HG03066 (cell line): ENCODE results near the gene RFX8.
"Not testable (repeated sequence)": the region's sequence is repeated elsewhere in the genome, so short reads cannot be mapped to it uniquely, and the experiment has no call there.

Experiments used
- ATAC-seq: cut with Tn5 transposase; IDR thresholded peaks from one replicate; pipeline ENCODE4 v1.9.1; 2021; ENCODE audit warnings: low read depth; ENCODE audit not compliant: unreplicated experiment

The RFX8 gene

DNA sequence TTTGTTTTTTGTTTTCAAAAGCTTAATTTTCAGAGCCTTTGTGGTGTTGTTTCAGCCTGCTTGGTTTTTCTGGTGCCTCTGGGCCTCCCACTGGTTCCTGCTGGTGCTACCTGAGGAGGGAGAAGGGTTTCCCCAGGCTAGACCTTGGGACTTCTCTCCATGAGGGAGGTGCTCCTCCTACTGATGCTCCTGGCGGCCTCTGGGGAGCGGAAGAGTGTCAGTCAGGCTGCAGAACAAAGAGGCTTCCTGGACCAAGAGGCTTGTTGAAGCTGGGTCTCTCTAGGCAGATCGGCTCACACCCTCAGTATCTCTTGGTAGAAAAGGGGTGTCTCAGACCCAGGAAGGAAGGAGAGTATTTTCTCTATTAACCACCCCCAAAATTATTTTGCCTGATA lies 32.2 kb downstream of the RFX8 start:
- no peak for ATAC-seq

DNA sequence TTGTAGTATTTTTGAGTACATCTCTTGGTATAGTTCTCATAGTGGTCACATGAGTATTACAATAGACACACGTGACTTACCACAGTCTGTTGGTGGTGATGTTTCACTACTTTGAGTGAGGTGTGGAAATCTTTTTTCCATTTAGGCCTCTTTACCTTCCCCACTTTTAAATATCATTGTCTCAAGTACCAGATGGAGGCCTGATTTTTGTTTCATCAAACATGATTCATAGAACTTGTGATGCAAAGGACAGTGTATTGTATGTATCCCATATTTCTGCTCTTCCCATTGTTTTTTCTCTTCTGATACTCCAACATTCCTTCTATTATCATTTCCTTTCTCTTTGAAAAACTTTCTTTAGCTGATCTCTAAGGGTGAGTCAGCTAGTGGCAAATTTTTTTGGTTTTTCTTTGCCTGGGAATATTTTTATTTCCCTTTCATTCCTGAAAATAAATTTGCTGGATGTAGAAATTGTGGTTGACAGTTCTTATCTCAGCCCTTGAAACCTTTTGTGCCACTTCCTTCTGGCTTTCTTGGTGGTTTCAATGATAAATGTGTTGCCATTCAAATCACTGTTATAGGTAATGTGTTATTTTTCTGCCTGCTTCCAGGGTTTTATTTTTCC lies 32.8 kb downstream of the RFX8 start:
- ATAC-seq = no peak

GRCh38 chr2:101440127-101440738 lies 34.7 kb downstream of the RFX8 start:
- ATAC-seq = no peak

DNA sequence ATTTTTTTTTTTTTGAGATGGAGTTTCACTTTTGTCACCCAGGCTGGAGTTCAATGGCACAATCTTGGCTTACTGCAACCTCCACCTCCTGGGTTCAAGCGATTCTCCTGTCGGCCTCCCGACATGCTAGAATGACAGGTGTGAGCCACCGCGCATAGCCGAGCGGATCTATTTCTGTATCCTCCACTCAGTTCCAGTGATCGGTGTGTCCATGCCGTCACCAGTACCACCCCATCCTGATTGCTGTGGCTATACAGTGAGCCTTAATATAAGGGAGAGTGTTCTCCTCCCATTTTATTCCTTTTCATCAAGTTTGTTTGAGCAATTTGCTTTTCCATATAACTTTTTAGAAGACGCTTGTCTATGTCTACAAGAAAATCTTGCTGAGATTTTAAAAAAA lies 35.2 kb downstream of the RFX8 start:
- no peak for ATAC-seq

DNA sequence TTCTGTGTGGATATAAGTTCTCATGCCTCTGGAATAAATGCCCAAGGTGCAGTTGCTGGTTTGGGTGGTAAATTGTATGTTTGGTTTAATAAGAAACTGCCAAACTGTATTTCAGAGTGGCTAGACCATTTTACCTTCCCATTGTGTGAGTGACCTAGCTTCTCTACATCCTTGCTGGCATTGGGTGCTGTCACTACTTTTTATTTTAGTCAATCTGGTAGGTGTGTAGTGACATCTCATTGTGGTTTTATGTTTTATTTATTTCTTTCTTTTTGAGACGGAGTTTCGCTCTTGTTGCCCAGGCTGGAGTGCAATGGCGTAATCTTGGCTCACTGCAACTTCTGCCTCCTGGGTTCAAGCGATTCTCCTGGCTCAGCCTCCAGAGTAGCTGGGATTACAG lies 36.4 kb downstream of the RFX8 start:
- ATAC-seq = not testable (repeated sequence)

DNA sequence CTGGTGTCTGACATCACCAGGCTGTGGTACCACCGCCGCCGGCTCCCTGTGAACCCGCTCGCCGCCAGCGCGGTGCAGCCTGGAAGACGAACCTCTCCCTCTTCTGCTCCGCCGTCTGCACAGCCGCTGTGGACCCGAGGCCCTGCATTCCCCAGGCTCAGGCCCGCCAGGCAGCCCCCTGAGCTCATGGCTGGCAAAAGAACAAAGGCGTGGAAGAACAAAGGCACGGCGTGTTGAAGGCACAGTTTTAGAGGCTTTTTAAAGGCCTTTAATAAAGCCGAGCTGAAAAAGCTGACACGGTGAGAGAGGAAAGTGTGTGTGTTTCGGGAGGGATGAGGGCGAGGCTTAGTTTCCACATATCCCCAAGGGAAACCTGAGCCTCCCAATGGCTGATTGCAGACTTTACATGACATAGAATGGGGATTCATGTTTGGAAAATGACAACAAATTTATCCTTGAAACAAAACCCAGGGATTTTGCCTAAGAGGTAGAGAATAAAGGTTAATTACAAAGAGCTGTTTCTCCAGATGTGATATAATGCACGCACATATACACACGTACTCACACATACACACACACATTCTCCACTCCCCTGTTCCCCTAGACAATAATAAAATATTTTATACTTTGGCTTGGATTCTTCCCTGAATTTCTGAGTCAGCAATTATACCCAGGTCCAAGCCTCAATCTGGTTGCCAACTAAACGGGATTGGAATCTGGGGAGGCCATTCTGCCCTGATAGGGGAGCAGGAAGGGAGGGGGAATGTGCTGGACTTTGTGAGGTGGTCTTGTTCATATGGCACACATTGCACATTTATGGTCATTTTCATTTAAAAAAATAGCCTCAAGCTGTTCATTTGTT lies 39.7 kb downstream of the RFX8 start:
- ATAC-seq = no peak

DNA sequence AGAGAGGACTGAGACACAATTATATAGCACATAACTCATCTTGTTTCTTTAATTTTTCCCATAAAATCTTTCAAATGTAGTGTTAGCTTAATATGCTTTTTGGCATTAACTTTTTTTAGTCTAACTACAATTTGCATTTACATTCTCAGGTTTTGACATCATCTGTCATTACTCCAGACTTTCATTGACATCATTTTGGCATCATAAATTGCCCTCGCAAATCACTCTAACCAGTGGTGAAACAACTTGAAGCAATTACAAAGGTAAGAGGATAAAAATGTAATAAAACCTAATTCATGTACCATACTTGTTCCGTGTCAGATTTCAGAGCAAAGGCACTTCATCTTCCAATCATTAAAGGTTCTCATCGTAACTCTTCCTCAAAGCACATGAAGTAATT lies 41.4 kb downstream of the RFX8 start:
- ATAC-seq = no peak

DNA sequence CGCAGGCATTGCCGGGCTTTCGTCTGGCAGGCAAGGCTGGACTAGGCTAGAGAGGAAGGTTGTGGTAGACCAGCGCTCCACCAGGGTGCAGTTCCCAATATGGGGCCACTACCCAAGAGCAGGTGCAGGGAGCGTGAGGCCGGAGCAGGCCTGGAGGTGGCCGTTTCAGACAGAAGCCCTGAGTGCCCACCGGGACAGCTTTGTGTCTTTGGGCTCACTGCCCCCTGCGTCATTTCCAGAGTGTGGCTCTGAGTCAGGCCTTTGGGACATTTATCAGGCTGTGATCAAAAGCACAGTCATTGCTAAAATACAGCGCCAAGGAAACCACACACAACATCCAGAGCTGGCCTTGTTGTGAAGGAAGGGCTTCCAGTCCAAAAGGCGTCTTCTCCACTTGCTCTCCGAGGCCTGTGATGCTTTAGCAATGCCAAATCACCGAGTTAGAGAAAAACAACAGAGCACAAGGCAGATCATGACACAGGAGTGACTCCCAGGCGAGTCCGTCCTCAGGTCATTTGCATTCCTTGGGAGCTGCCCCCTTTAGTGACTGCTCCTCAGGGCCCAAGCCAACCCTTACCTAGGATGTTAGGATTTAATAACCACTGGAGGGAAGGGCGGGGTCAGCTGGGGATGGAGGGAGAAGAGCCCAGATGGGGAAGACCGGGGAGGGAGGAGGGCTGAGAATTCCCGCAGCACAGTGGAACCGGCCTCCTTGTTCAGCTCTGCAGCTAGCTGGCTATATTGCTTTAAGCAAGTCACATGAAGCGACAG lies 42.3 kb downstream of the RFX8 start:
- no peak for ATAC-seq

DNA sequence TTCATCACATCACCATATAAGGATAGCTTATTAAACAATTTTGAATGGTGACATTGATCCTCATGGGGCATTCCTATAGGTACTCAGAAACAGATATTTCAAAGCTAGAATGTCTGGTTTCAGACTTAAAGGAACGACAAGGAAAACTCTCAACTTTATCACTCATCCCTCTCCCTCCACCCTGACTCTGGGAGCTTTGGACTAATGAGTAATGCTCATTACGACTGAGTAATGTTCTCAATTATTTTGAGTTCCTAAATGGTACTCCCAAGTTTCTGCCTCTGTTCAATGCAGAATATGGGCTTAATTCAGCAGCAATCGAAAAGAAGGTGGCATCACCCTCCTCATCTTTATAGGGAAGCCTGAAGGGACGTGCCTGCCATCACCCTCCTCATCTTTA lies 43.4 kb downstream of the RFX8 start:
- no peak for ATAC-seq

GRCh38 chr2:101430156-101430555 lies 44.8 kb downstream of the RFX8 start:
- ATAC-seq = no peak

DNA sequence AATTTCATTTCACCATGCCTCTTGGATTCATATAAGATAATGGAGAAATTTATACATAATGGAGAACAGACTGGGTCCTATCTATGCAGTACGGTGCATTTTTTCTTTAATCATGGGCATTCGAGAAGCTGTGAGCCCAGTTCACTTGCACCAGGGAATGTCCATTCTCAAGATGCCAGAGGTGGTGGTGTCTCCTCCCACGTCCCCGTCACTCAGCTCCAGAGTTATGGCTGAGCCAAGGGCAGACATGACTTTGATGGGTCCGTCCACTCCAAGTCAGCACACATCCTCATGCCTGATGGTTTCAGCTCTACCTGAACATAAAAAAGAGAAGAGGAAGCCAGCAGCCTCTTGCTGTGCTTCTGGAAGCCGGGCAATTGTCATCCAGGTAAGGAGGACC lies 45.5 kb downstream of the RFX8 start:
- ATAC-seq = no peak

DNA sequence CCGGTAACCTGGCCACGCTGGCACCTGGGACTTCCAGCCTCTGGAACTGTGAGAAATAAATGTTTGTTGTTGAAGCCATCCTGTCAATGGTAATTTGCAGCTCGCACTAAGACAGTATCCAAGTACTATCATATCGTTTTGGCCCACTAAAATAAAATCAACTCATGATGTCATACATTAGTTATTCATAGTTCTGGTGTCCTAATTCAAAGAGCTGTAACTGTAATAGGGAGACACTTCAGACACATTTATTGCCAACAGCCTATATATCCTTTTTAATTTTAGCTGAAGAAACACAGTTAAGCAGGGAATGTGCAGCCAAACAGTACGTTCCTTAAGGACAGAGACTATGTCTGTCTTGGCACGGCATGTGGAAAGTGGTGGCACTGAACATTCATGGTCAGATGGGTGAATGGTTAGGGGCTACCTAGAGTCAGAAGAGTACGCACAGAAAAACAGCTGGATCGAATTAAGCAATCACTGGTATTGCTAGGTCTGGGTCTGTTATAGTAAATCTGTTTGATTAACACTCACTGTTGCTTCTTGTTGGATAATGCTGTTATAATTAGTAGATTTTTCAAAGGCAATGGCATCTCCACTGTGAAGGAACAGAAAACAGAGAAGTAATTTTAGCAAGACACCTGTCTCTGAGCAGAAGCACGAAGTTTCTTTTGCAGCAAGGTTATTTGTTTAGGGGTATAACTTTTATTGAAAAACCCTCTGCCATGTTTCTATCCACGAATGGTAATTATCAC lies 46.3 kb downstream of the RFX8 start:
- no peak for ATAC-seq

DNA sequence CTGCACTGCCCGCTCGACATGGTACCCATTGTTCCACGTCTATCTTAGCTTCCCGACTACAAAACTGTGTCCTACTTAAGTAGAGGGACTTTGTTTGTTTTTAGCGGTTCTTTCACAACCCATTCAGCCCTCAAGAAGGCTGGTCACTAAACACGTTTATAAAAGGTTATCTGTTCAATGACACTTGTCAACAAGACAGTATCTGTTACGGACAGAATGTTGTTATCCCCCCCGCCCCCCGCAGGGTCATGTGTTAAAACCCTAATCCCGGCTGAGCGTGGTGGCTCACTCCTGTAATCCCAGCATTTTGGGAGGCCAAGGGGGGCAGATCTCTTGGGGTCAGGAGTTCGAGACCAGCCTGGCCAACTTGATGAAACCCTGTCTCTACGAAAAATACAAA lies 47.2 kb downstream of the RFX8 start:
- no peak for ATAC-seq

DNA sequence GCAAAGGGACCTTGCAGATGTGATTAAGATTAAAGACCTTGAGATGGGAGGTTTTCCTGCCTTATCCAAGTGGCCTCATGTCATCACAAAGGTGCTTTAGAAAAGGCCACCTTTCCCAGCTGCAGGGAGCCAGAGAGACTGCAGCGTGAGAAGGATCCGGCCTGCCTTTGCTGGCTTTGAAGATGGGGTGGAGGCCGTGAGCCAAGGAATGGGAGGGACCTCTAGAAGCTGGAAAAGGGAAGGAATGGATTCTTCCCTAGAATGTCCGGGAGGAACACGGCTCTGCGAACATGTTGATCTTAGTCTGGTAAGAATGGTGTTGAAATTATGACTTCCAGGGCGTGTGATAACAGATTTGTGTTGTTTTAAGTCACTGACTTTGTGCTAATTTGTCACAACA lies 47.7 kb downstream of the RFX8 start:
- no peak for ATAC-seq

DNA sequence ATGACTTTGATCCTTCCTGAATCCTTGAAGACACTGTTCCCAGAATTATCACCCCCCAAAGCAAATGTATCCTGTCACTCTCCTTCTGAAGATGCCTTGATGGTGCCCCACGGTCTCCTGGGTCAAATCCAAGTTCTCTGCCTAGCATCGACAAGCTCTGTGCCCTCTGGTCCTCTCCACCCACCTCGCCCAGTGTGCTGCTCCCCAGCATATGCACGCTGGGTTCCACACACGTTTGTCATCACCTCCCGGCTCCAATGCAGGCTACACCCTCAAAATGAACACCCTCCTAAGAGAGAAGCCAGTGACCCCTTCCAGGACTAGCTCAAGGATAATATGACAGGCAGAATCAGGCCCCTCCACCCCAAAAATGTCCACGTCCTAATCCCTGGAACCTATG lies 48.1 kb downstream of the RFX8 start:
- no peak for ATAC-seq

- no peak for ATAC-seq
Measured at GRCh38 chr2:101420623-101421022, 54.3 kb downstream of the RFX8 start.

- no peak for ATAC-seq
Measured at GRCh38 chr2:101419096-101419663, 55.7 kb downstream of the RFX8 start.

GRCh38 chr2:101418460-101419095 lies 56.3 kb downstream of the RFX8 start:
- ATAC-seq = no peak

- no peak for ATAC-seq
Measured at GRCh38 chr2:101416609-101417008, 58.3 kb downstream of the RFX8 start.

DNA sequence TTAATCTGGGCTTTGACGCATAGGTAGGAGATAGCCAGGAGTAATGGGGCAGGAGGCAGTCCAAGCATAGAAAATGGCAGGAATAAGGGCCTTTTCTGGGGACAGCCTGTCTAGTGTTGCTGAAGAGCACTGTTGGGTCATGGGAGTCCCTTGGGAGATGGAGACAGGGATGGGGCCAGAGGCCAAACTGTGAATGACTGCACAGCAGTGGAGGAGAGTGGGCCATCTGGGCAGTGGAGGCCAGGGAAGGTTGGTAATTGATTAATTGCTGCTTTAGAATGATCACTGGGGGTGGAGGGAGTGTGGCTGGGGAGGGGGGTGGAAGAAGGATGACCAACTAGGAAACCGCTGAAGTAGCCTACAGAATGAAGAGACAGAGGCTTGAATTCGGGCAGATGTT lies 59.0 kb downstream of the RFX8 start:
- ATAC-seq = no peak
